ENCODE data around the gene XRCC4.

DNA sequence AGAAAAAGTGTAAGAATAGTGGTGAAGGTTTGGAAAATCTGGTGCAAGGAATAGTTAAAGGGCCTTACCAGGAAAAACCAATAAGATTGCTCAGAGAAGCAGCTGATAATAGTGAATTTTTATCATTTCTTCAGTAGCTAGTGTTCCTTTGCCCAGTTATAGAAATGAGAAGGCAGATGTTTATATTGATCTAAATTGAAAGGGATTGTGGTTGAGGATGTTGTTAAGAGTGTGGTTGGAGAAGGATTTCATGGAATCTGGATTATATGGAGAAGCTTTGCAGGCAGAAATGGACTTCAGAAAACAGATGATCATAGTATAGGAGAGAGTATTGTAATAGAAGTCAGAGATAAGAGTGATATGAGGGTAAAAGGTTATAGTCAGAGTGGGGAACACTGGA lies 102.6 kb downstream of the XRCC4 start:
- TF ChIP-seq, protein P1, sequence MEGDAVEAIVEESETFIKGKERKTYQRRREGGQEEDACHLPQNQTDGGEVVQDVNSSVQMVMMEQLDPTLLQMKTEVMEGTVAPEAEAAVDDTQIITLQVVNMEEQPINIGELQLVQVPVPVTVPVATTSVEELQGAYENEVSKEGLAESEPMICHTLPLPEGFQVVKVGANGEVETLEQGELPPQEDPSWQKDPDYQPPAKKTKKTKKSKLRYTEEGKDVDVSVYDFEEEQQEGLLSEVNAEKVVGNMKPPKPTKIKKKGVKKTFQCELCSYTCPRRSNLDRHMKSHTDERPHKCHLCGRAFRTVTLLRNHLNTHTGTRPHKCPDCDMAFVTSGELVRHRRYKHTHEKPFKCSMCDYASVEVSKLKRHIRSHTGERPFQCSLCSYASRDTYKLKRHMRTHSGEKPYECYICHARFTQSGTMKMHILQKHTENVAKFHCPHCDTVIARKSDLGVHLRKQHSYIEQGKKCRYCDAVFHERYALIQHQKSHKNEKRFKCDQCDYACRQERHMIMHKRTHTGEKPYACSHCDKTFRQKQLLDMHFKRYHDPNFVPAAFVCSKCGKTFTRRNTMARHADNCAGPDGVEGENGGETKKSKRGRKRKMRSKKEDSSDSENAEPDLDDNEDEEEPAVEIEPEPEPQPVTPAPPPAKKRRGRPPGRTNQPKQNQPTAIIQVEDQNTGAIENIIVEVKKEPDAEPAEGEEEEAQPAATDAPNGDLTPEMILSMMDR (conservative IDR thresholded peaks at IDR 0.05 in 1 of 2, IDR thresholded peaks at IDR 0.05 in 1 of 2; ENCODE audit: extremely low read depth in 1 of 2, insufficient read depth in 1 of 2, low read depth in 1 of 2, low read length in 2 of 2): no peak
- TF ChIP-seq EZH2 (IDR thresholded peaks at IDR 0.05; ENCODE audit: borderline replicate concordance, low read length): no peak
